Dermis lymphatic vessel endothelial cell (primary cell): ENCODE measurements around the gene SSPN. TPM values are rescaled to one million over a fixed set of nuclear protein-coding genes. Genes with fewer than 3 reads are reported as not detected.

Source experiments
- total RNA-seq: library from RNA; depleted of rRNA; stranded (reverse); fragments of >200 nt; gene quantifications from 2 replicates; pipeline ENCODE4 v1.2.1, GENCODE V29; 2014

SSPN gene, protein sequence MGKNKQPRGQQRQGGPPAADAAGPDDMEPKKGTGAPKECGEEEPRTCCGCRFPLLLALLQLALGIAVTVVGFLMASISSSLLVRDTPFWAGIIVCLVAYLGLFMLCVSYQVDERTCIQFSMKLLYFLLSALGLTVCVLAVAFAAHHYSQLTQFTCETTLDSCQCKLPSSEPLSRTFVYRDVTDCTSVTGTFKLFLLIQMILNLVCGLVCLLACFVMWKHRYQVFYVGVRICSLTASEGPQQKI
- total RNA-seq: 0.76 and 0.86 TPM in 2 replicates

DNA sequence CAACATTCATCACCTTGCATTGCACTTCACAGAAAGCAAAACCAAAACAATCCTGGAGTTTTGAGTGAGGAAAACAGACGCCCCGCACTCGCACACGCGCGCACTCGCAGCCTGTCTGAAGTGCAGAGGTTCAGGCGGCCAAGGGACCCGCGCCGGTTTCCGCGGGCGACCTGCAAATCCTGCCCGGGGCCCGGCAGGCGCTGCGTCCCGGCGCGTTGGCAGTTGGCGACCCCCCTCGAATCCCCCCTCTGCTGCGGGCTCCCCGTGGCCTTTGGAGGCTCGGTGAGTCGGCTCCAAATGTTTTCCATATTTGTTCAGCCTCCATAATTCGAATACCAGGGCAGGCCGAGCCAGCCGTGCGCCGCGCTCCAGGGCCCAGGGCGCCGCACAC, at the start of gene SSPN:
Gene SSPN (plus strand): TSS at position 324 of the 391 bp plus-strand sequence. CDS start 100 bp downstream, outside the sequence.

Other genes starting within 250 kb of the SSPN start
- gene RASSF8, start 236.9 kb upstream of the SSPN start, total RNA-seq: 39.3 and 45.7 TPM in 2 replicates
- 0.09 and 0.11 TPM in 2 replicates for gene BHLHE41, start 70.5 kb upstream of the SSPN start, total RNA-seq